Measurements from ENCODE around the gene STK32B. TPM values are rescaled to one million over a fixed set of nuclear protein-coding genes. Genes with fewer than 3 reads are reported as not detected.

STK32B gene
- total and polyA plus RNA-seq, 9 of the 15 experiments (the other 6 are each of a cell fraction or from before 2014, with no cell fraction given) = 0.03 to 0.20 (median 0.07) TPM; not detected in 2

GRCh38 chr4:5203309-5203992 lies 152.2 kb downstream of the STK32B start (continued):
- no peak for TF ChIP-seq CCNT2 (IDR thresholded peaks at IDR 0.05; ENCODE audit: borderline replicate concordance, extremely low read depth, insufficient read length, low read depth, low read length)
- TF ChIP-seq SAFB (IDR thresholded peaks at IDR 0.05; ENCODE audit: borderline replicate concordance, low read depth, low read length) = no peak
- TF ChIP-seq CREB1 (IDR thresholded peaks at IDR 0.05) = no peak
- no peak for TF ChIP-seq CREB1 (CRISPR knock-in tag; IDR thresholded peaks at IDR 0.05)
- TF ChIP-seq MTA3 (IDR thresholded peaks at IDR 0.05; ENCODE audit: borderline replicate concordance) = no peak
- no peak for TF ChIP-seq ZNF318 (IDR thresholded peaks at IDR 0.05; ENCODE audit: borderline replicate concordance in 1 of 2, low read depth in 1 of 2)
- TF ChIP-seq ESRRB (CRISPR knock-in tag; IDR thresholded peaks at IDR 0.05; ENCODE audit: borderline replicate concordance) = no peak
